Stimulated activated CD4-positive, alpha-beta T cell treated with anti-CD3 and anti-CD28 coated beads, TNF-alpha, amount 100 ng/mL, for 24 hours (primary cell): ENCODE data around the gene SSPN.

Source experiments
- DNase-seq, 3 experiments: peaks; one replicate each; pipeline ENCODE4 v3.0.0-alpha.2; 2020; ENCODE audit warnings: low read depth in 3 of 3

SSPN gene

DNA sequence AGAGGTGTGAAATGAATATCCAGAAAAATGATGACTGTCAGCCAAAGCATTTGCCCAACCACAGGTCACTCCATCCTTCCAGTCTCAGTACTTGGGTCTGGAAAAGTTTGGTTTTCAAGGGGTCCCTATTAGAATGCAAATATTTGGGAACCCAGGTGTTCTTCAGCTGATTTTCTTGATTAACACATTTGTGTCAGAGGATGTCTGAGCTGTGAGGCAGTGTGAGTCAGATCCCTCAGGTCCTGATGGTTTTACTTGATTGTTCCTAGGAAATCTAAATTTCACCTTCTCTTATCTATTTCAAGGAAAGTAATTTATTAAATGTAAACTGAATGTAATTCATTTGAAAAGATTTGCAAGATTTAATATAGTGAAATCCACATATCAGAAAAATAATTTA lies 71.5 kb downstream of the SSPN start:
- DNase-seq: no peak

GRCh38 chr12:26268841-26269561 lies 73.6 kb downstream of the SSPN start:
- DNase-seq: no peak

DNA sequence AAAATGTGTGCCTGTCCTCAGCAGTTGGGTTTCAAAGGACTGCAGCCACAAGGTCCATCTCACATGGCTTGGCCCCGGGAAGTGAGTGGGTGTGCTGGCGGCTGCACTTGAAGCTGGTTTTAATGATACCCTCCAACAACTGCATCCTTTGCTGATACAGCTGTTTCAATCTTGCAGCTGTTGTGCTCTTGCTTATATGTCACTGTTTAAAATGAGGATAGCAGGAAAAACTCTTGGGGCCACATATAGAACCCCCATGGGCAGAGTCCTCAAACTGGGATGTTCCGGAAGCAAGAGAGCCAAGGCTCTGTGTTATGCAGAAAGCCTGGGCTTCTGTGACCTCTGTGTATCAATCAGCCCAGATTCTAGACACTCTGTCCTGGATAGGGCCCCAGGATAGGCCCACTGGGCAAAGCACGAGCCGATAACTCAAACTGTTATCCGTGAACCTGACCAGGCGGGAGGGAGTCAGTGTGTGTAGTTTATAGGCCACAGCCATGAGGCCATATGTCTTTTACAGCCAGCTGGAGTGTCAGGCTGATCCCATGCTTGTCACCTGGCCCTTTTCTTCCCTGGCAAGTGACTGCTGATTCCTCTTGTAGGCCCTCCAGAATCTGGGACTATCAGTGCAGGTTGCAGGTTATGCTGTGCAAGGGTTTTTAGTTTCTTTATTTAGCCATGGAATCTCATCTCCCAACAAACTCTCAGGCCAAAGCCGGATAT lies 74.3 kb downstream of the SSPN start:
- no peak for DNase-seq

DNA sequence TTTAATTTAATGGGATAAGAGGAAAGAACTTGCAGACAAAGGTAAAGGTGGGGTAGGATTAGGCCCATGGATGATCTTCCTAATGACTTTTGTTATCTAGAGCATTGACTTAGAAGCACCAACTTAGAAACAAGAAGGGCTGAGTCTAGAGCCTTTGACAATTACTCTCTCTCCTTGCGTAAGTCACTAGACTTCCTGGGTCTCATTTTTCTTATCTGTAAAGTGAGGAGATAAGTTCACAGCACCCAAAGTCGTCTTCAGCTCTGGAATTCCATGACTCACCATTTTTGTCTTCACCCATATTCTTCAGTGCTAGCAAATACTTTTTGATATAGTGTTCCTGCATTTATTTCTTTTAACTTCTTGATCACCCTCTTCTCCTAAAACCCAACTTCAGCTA lies 75.7 kb downstream of the SSPN start:
- DNase-seq: no peak

GRCh38 chr12:26271889-26272492 lies 76.6 kb downstream of the SSPN start:
- DNase-seq: peak in 1 of 3 experiments; percentile 17

GRCh38 chr12:26272851-26273250 lies 77.5 kb downstream of the SSPN start:
- DNase-seq: no peak

DNA sequence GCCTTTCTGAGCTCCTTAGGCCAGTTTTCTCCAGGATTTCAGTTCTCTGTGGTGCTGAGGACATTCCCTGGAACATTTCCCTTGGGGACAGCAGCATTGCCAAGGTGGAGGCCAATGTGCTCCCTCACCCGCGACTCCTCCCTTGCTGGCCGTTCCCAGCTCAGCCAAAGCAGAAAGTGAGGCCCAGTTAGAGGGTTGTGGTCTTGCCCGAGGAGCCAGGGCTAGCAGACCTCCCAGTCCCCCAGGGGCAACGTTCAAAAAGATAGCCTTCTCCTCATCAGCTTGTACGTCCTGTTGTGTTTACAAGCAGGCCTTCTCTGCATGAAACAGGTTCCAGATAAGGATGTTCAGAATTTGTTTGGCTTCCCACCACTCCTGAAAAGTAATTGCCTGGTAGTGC lies 78.4 kb downstream of the SSPN start:
- DNase-seq: no peak

DNA sequence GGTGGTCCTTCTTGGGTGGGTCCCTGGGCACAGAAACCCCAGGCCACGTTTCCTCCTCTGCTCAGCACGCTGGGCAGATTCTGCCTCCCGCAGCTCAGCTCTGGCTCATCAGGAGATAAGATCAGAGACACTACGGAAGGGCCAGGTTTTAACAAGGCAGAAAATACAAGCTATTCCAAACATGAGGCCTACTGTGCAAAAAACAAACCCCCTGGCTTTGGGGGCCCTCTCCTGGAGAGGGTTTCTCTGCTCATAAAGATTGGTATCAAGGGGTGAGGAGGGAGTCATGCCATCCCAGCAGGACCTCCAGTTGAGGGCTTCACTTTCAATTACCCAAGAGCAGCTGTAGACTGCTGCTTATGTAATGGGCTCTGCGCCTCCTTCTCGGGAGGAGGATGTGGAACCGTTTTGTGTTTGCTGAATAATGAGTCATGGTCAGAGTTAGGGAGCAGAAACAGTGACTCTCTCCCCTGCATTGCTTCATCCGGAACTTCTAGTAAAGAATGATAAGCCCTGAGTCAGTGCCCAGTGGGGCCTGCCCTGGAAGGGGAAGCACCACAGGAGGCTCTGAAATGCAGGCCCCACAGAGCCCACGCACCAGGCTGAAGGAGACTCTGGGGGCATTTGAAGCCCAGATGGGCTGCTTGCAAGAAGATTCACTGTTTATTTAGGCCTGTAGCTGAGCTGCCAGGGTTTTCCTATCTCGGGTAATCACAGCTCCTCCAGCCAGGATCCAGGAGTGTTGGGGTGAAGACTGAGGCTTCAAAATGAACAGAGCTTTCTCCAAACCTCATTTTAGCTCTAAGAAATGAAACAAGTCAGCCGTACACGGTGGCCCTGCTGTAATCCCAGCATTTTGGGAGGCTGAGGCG lies 79.3 kb downstream of the SSPN start:
- DNase-seq: peak; percentile 7 to 54 (median 18)

DNA sequence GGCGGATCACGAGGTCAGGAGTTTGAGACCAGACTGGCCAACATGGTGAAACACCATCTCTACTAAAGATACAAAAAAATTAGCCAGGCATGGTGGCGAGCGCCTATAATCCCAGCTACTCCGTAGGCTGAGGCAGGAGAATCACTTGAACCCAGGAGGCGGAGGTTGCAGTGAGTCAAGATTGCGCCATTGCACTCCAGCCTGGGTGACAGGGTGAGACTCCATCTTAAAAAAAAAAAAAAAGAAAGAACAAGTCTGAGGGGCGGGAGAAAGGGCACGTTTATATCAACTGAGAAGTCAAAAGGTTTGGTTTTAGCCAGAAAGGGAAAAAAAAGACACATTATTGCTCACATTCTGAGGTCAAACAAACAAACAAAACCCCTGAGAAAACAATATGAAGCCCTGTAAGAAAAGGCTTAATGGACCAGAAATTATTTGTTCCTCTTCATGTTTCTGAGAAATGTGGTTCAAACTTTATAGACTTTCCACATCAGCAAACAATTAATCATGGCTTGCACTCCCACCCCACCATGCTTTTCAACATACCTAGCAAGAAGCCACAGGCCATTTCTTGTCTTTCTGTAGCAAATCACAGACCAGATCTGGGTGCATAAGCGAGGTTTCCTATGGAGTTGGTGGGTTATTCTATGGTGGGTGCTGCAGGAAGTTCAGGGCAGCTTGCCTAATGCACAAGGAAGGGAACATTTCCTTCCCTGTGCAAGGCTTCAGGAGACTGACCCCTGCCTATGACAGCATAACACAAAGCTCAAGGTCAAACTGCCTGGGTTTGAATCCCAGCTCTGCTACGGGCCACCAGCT lies 80.1 kb downstream of the SSPN start:
- no peak for DNase-seq

- no peak for DNase-seq
Observed at GRCh38 chr12:26276709-26277108, 81.3 kb downstream of the SSPN start.

GRCh38 chr12:26277506-26278246 lies 82.3 kb downstream of the SSPN start:
- no peak for DNase-seq

- no peak for DNase-seq
Observed at GRCh38 chr12:26278266-26278665, 82.9 kb downstream of the SSPN start.

- DNase-seq: no peak
Observed at GRCh38 chr12:26278666-26279065, 83.3 kb downstream of the SSPN start.

GRCh38 chr12:26279091-26279490 lies 83.7 kb downstream of the SSPN start:
- no peak for DNase-seq

GRCh38 chr12:26279908-26280307 lies 84.5 kb downstream of the SSPN start:
- DNase-seq: no peak

GRCh38 chr12:26280869-26281268 lies 85.5 kb downstream of the SSPN start:
- no peak for DNase-seq

DNA sequence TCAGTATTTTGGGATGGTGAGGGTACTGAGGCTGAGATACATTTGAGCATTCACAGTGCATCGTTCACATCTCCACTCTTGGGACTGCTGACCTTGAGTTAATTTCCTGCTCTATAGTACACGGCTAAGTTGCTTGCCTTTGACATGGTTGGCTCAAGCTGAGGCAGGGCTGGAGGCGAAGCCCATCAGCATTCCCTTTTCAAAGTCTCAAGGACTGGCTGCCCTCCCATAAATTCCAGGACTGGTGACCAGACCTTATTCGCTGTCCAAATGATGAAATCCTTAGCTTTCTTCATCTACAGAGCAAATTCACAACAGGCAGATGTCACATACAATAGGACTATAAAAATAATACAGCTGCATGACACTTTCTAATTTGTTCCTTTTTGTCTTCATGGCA lies 85.9 kb downstream of the SSPN start:
- DNase-seq: no peak

- DNase-seq: no peak
Observed at GRCh38 chr12:26282339-26282940, 87.1 kb downstream of the SSPN start.

DNA sequence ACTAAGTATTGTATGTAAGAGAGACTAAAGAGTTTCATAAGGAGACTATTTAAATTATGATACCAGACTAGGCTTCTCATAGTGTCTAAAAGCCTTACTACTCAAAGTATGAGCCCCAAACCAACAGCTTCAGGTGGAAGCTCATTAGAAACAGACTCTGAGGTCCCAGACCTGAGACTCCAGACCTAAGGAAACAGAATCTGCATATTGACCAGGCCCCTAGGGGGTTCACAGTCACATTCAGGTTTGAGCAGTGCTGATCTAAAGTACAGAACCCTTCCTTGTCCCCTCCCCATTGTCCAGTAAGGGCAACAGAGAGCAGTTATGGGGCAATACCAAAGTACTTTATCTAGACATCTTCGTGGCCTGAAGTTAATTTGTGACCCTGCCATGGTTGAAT lies 87.7 kb downstream of the SSPN start:
- no peak for DNase-seq

GRCh38 chr12:26283617-26284016 lies 88.2 kb downstream of the SSPN start:
- no peak for DNase-seq
